ENCODE results near the gene GNA14.
"Not testable (repeated sequence)": the region's sequence is repeated elsewhere in the genome, so short reads cannot be mapped to it uniquely, and the experiment has no call there.

The GNA14 gene

GRCh38 chr9:77640741-77641580, 7.2 kb downstream of the GNA14 start:
- DNase-seq = no peak

- no peak for DNase-seq
Measured at GRCh38 chr9:77632652-77633051, 15.5 kb downstream of the GNA14 start.

GRCh38 chr9:77628864-77629263, 19.3 kb downstream of the GNA14 start:
- not testable (repeated sequence) for DNase-seq

GRCh38 chr9:77616191-77616590, 31.9 kb downstream of the GNA14 start:
- no peak for DNase-seq

- no peak for DNase-seq
Measured at GRCh38 chr9:77614645-77615044, 33.5 kb downstream of the GNA14 start.

- DNase-seq = no peak
Measured at GRCh38 chr9:77606526-77606925, 41.6 kb downstream of the GNA14 start.

GRCh38 chr9:77605449-77606220, 42.5 kb downstream of the GNA14 start:
- no peak for DNase-seq

- DNase-seq = no peak
Measured at GRCh38 chr9:77604316-77604715, 43.8 kb downstream of the GNA14 start.

- no peak for DNase-seq
Measured at GRCh38 chr9:77602852-77603251, 45.3 kb downstream of the GNA14 start.

- no peak for DNase-seq
Measured at GRCh38 chr9:77601476-77602099, 46.5 kb downstream of the GNA14 start.

- DNase-seq = no peak
Measured at GRCh38 chr9:77600810-77601209, 47.3 kb downstream of the GNA14 start.

GRCh38 chr9:77599492-77599891, 48.6 kb downstream of the GNA14 start:
- no peak for DNase-seq

- no peak for DNase-seq
Measured at GRCh38 chr9:77598991-77599390, 49.1 kb downstream of the GNA14 start.

GRCh38 chr9:77598524-77598923, 49.6 kb downstream of the GNA14 start:
- DNase-seq = no peak

- no peak for DNase-seq
Measured at GRCh38 chr9:77597057-77597456, 51.1 kb downstream of the GNA14 start.

- no peak for DNase-seq
Measured at GRCh38 chr9:77595426-77596095, 52.6 kb downstream of the GNA14 start.

GRCh38 chr9:77594963-77595362, 53.2 kb downstream of the GNA14 start:
- no peak for DNase-seq

GRCh38 chr9:77593528-77593927, 54.6 kb downstream of the GNA14 start:
- no peak for DNase-seq

GRCh38 chr9:77592476-77592875, 55.6 kb downstream of the GNA14 start:
- DNase-seq = no peak

GRCh38 chr9:77589046-77589795, 58.9 kb downstream of the GNA14 start:
- DNase-seq = no peak

GRCh38 chr9:77588271-77588937, 59.7 kb downstream of the GNA14 start:
- DNase-seq = peak; percentile 28 to 34

GRCh38 chr9:77587851-77588250, 60.3 kb downstream of the GNA14 start:
- DNase-seq = no peak
